Measurements from ENCODE around the gene HCRTR1.

Gene HCRTR1

DNA sequence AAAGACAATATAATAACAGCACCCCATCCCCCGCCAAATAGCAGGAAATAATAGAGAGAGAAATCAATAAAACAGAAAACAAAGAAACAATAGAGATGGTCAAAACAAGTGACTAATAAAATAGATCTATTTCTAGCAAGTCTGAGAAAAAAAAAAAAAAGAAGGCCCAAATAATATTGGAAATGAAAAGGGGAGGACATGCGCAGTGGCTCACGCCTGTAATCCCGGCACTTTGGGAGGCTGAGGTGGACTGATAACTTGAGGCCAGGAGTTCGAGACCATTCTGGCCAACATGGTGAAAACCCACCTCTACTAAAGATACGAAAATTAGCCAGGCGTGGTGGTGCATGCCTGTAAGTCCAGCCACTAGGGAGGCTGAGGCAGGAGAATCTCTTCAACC is 18.5 kb upstream of the HCRTR1 start:
- DNase-seq (ENCODE audit: low read depth in 2 of 2) = no peak

DNA sequence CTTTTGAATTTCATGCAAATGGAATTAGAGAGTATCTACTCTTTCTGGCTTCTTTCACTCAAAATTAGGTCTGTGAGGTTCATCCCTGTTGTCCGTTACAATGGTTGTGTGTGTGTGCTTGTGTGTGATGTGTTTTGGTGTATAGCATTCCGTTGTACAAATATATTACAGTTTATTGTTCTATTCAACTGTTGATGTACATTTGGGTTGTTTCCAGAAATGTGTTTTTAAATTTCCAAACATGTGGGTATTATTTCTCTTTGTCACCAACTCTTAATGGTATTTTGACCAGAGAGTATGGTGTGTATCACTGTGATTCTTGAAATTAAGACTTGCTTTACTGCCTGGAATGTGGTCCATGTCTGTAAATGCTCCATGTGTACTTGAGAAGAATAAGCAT is 16.8 kb upstream of the HCRTR1 start:
- DNase-seq (ENCODE audit: low read depth in 2 of 2) = no peak

DNA sequence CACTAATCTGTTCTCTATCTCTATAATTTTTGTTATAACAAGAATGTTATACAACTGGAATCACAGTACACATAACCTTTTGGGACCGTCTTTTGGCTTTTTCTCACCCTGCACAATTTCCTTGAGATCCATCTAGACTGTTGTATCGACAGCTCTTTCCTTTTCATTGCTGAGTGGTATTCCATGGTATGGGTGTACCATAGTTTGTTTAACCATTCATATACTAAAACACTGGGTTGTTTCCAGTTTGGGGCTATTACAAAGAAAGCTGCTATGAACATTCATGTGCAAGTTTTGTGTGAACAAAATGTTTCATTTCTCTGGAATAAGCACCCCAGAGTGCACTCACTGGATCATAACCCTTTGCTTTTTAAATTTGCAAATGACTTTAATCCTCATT is 15.4 kb upstream of the HCRTR1 start:
- no peak for DNase-seq (ENCODE audit: low read depth in 2 of 2)

DNA sequence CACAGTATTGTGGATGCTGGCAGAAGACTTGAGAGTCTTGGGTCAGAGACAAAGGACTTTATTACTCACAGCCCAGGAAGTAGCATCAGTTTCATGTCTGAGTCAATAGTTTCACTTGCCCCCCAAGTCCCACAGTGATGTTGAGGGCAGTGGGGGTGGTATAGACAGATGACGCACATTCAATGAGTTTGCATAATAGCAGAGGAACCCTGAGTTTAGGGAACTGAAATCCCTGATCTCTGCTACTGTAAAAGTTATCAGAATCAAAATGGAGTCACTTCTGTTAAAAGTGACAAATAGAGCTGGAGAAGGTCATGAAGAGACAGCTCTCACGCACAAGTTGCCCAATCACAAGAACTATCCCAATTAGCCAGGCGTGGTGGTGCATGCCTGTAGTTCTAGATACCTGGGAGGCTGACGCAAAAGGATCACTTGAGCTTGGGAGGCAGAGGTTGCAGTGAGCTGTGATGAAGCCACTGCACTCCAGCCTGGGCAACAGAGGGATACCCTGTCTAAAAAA is 11.5 kb upstream of the HCRTR1 start:
- peak; percentile 35 to 42 for DNase-seq (ENCODE audit: low read depth in 2 of 2)

DNA sequence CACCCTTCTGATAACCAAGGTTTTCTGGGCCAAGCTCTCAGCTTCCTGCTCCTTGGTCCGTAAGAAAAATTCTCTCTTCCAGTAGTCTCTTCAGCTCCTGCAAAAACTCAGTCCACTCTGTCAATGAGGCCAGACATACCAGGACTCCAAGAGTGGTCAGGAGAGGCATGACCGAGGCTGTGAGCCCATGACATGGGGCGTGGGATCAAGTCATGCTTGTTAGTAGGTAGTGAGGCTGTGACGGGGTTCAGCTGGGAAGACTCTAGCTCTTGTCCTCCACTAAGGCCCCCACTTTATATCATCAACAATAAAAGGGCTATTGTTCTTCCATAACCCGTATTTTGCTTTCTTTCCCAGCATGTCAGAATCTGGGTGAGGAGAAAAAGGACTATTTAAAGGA is 10.1 kb upstream of the HCRTR1 start:
- DNase-seq (ENCODE audit: low read depth in 2 of 2) = no peak

DNA sequence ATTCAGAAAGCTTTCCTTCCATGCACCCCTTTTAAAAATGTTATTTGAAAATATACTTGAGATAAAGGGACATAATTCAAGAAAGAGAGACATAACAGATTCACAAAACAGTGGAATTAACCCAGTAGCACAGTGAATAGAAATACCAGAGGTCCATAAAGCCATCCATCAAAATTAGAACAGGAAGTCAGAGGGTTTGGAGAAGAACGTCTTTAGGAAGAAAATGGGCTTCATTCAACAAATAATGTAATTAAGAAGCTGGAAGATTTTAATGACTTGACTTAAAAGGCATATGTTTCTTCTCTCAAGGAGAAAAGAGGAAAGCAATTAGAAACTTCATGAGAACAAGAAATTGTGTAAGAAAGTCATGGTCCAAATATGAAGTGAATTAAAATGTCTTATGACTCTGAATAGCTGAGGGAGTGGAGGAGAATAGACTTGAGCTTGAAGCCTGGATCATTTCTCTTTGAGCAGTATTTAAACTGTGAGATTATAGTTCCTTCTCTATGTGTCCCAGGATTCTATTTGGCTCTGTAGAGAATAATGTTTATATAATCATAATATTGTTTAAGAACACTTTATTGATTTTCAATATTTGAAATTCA is 7.9 kb upstream of the HCRTR1 start:
- DNase-seq (ENCODE audit: low read depth in 2 of 2) = no peak

DNA sequence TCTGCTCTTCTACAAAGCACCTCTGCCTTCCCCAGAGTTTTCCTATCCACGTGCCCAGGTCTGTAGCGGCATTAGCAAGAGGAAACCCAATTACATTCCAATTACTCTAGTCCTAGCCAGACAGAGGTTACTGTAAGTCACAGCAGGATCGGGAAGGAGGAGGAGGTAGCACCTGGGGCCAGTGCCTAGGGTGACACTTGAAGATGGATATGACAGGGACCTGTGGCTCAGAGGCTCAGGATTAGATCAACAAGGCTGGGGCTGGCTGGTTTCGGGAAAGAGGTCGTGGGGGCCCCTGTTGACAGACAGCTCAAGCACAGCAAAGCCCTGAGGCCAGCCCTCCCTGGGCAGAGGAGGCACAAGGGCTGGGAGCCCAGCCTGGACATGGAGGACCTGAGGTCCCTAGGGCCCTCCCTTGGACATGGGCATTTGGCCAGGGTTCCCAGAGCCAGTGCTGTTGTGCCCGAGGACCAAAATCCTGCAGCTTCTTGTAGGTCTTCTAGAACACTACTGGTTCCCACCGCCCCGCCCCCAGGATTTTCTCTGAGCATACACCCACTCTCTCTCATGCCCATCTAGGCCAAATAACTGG is 3.0 kb upstream of the HCRTR1 start:
- DNase-seq (ENCODE audit: low read depth in 2 of 2) = no peak

DNA sequence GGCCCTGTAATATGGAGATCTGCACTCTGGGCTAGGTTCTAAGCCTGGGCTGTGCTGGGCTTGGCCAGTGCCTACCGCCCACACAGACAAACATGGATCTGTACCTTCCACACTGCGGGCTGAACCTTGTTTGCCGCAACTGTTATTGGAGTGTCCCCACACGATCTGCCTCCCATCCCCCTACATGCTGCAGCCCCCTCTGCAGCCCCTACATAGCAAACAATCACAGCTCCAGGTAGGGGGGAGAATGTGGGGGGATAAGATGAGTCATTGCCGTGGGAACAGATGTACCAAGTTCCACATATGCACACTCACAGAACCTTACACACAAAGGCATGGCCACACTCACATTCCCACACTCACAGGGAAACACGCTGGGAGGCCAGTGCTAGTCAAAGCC is 2.1 kb upstream of the HCRTR1 start:
- no peak for DNase-seq (ENCODE audit: low read depth in 2 of 2)

DNA sequence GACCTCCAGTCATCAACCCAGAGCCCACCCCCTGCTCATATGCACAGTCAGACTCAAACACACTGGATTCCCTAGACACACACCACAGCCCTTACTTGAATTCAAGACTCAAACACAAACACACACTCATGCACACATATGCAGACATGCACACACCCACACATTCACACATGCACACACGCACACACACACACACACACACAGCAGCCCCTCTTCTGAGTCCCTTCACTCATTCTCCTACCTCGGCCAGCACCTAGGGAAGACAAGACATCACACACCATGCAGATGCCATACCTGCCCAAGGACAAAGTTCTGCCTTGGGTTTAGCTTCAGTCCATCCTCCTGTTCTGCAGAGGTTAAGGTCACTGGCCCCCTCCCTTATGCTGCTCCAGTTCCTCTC is 1.6 kb upstream of the HCRTR1 start:
- DNase-seq (ENCODE audit: low read depth in 2 of 2) = no peak

DNA sequence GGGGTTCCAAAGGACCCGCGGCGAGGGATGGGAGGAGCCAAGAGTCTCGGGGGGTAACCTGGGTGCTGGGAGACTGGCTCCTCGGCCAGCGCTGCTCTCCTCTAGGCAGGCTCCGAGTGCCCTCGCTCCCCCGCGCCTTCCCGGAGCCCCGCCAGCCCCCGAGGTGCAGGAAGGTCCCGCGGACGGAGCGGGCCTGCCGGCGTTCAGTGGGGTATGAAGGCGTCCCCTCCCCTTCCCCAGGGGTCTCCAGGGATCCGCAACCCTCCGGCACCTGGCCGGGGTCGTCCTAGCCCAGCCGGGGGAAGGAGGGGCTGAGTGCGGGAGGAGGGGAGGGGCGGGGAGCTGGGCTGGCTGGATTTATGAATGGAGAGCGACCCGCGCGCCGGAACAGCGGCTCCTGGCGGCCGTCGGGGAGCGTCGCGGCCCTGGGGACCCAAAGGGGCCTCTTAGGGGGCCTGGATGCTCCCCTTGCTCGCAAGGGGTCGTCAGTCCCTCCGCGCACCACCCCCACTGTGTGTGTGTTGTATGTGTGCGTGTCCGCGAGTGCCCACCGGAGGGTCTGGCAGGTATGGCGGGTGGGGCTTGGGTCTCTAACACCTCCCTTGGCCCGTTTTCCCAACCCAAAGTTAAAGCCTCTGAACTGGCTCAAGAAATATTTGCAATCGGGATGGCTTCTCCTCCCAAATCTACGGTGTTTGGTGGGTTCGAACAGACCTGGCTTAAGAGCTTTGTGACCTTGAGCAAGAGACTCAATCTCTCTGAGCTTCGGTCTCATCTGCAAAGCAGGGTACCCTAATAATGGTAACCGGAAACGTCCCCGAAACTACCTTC is 642 bp downstream of the HCRTR1 start:
- peak; percentile 18 to 39 for DNase-seq (ENCODE audit: low read depth in 2 of 2)

DNA sequence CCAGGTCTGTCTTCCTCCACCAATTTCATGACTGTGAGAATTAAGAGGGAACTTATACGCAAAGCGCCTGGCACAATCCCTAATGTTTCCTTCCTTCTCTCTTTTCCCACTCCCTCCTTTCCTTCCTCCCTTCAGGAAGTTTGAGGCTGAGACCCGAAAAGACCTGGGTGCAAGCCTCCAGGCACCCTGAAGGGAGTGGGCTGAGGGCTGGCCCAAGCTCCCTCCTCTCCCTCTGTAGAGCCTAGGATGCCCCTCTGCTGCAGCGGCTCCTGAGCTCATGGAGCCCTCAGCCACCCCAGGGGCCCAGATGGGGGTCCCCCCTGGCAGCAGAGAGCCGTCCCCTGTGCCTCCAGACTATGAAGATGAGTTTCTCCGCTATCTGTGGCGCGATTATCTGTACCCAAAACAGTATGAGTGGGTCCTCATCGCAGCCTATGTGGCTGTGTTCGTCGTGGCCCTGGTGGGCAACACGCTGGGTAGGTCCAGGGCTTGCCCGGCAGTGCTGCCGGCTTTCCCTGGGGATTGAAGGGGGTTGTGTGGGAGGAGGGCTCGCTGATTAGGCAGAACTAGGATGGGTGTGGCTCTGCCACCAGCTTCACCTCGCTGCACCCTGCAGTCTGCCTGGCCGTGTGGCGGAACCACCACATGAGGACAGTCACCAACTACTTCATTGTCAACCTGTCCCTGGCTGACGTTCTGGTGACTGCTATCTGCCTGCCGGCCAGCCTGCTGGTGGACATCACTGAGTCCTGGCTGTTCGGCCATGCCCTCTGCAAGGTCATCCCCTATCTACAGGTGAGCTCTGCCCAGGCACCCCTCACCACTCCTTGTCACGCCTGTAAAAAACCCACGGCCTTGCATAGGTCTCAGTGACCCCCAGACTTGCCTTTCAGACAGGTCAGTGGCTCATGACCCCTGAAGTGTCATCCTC is 1.7 kb downstream of the HCRTR1 start:
- no peak for DNase-seq (ENCODE audit: low read depth in 2 of 2)

DNA sequence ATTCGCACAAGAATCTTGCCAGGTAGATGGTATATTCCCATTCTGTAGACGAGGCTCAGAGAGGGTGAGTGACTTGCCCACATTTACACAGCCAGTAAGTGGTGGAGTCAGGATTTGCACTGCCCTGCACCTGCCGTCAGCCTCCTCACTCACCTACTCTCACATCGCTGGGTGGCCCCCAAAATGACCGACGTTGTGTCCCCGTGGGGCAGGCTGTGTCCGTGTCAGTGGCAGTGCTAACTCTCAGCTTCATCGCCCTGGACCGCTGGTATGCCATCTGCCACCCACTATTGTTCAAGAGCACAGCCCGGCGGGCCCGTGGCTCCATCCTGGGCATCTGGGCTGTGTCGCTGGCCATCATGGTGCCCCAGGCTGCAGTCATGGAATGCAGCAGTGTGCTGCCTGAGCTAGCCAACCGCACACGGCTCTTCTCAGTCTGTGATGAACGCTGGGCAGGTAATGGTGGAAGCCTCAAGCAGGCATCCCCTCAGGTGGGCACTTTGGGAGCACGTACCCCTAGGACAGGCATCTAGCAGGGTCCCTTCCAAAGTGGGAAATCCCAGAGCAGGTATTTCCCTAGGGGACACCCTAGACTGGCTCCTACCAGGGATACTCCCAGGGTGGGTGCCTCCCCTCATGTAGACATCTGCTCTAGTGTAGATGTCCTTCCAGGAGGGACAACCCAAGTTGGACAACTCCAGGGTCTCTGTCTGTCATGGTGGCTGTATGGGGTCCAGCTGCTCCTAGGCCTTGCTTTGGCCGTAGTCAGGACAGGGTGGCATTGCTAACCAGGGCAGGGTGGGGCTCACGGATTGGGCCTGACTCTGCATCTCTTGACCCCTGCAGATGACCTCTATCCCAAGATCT is 3.4 kb downstream of the HCRTR1 start:
- DNase-seq (ENCODE audit: low read depth in 2 of 2) = no peak

DNA sequence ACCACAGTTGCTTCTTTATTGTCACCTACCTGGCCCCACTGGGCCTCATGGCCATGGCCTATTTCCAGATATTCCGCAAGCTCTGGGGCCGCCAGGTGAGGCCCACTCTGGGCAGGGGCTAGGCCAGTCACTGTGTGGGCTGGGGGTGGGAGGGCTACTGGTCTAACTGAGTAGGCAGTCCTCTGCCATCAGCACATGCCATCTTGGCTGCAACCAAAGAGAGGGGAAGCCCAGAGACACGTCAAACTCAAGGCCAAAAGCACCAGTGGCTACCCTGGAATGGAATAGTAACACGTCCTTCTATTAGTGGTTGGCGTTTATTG is 4.0 kb downstream of the HCRTR1 start:
- DNase-seq (ENCODE audit: low read depth in 2 of 2) = no peak

DNA sequence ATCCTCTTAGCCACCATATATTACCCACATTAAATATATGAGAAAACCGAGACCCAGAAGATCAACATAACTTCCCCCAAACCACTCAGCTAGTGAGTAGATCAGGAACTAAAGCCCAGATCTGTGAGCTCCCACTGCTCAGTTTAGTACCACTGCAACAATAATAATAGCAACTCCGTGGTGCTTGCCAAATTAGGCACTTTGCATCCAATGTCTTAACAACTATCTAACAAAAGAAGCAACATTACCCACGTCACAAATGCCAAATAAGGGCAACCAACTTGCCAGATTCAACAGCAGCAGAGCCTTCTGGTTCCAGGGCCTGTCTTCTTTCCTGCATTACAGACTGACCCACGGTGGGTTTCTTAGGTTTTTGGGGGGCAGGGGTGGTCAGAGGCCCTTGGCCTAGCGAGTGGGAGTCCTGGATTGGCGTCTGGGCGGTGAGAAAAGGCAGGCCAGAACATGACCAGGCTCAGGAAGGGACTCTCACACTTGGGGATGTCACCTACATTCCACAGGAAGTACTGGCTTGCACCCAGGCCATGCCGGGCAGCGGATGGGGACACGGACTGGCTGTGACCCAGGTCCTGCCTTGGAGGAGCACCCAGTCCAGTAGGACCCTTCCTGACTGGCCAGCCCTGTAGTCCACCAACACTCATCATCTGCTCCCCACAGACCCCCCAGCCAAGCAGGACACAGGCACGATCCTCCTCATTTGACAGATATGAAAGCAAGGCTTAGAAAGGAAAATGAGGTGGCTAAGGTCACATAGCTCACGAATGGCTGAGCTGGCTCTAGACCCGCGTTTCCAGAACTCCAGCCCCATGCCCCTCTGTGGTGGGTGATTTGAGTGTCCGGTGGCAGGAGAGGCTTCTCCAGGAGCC is 4.6 kb downstream of the HCRTR1 start:
- DNase-seq (ENCODE audit: low read depth in 2 of 2) = no peak

DNA sequence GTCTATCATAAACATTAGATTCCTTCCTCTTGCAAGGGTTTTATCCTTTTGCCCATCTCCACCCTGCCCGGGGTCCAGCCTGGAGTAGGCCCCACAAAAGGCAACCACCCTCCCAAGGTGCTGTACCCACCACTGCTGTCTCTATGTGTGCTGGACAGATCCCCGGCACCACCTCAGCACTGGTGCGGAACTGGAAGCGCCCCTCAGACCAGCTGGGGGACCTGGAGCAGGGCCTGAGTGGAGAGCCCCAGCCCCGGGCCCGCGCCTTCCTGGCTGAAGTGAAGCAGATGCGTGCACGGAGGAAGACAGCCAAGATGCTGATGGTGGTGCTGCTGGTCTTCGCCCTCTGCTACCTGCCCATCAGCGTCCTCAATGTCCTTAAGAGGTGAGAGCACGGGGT is 5.9 kb downstream of the HCRTR1 start:
- no peak for DNase-seq (ENCODE audit: low read depth in 2 of 2)

DNA sequence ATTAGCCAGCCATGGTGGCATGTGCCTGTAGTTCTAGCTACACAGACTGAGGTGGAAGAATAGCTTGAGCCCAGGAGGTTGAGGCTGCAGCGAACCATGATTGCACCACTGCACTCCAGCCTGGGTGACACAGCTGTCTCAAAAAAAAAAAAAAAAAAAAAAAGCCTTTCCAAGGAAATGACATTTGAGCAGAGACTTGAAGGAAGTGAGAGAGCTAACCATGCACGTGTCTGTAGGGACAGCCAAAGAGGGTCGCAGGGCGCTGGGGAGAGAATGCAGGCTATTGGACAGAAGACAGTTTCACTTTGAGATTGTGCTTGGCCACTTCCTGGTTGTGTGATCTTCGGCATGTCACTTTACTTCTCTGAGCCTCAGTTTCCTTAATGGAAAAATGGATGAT is 6.8 kb downstream of the HCRTR1 start:
- DNase-seq (ENCODE audit: low read depth in 2 of 2) = no peak

DNA sequence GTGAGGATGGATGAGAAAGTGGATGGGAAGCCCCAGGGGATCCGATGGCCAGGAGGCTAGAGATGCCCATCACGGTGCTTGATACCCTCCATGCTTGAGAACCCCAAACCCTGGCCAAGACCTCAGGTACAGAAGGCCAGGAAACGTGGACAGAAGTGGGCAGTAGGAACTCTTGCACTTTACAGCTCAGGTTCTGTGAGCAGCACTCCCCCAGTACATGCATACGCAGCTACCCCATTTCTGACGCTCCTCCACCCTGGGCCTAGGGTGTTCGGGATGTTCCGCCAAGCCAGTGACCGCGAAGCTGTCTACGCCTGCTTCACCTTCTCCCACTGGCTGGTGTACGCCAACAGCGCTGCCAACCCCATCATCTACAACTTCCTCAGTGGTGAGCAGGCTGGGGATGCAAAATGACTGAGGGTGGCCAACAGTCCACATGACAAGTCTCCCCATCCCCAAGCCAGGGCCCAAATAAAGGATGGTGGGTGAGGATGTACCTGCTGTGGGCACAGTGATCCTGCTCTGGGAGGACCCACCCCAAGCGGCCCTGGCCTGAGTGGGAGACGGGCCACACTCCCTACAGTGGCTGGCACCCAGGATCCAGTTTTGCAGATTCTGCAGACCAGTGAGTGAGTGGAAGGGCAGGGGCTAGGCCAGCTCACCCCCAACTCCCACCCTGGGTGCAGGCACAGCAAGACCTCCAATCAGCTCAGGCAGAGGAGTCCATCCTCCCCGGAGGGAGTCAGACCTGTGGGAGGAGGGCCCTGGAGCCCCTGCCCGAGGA is 7.4 kb downstream of the HCRTR1 start:
- no peak for DNase-seq (ENCODE audit: low read depth in 2 of 2)

DNA sequence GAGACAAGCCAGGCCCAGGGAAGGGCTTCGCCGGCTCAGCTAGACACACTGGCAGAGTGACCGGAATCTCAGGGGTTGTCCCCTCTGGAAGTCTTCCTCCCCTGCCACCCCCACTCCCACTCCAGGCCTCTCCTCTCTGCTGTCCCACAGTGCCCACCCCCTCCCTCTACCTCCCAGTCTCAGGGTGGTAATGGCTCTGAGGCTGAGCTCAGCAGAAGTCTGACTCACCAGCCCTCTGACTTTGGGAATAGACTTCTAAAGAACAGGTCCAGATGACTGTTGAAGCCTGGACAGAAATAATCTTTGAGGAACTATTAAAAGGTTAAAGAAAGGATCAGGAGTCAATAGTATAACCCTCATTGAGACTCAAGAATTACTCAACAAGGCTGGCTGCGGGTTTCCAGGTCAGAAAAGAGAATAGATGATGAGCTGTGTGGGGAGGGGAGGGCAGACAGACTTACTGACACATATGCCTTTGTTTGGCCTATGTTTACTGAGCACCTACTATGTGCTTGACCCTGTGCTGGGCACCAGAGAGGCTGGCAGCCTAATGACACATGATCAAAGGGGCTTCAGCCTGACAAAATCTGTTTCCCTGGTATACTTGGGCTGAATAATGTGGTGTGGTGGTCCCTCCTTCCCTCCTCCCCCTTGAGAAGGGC is 8.2 kb downstream of the HCRTR1 start:
- DNase-seq (ENCODE audit: low read depth in 2 of 2) = no peak

All from stimulated activated CD8-positive, alpha-beta memory T cell treated with anti-CD3 and anti-CD28 coated beads, Interleukin-15, amount 100 ng/mL, for 48 hours (primary cell).